MM.1S (cell line): Measurements from ENCODE around the gene SHISA9.

Source experiments
- DNase-seq: peaks from one replicate; pipeline ENCODE4 v3.0.0-alpha.2; 2015
- H2AFZ ChIP-seq: fragments of 300-600 bp; sonication (generic); 2 replicates; pipeline ENCODE4 v1.6.0; 2016; ENCODE audit warnings: antibody characterized with exemption, low read length
- H3F3A ChIP-seq: fragments of 300-600 bp; sonication (generic); 2 replicates; pipeline ENCODE4 v1.6.1; 2016; ENCODE audit warnings: mild to moderate bottlenecking, antibody characterized with exemption, low read length, moderate library complexity, mixed read lengths; ENCODE audit not compliant: insufficient read depth
- H3K27ac ChIP-seq: fragments of 300-600 bp; sonication (generic); 2 replicates; pipeline ENCODE4 v1.5.1; 2016; ENCODE audit warnings: mild to moderate bottlenecking, low read length
- H3K27me3 ChIP-seq: fragments of 300-600 bp; sonication (generic); replicated peaks from 2 replicates; pipeline ENCODE4 v1.6.0; 2016; ENCODE audit warnings: low read length; ENCODE audit not compliant: insufficient read depth
- H3K36me3 ChIP-seq: fragments of 300-600 bp; sonication (generic); replicated peaks from 2 replicates; pipeline ENCODE4 v1.6.1; 2016; ENCODE audit warnings: mild to moderate bottlenecking, low read length, mixed read lengths; ENCODE audit not compliant: insufficient read depth
- H3K4me1 ChIP-seq: fragments of 300-600 bp; sonication (generic); 2 replicates; pipeline ENCODE4 v1.6.1; 2016; ENCODE audit warnings: low read length, mixed read lengths
- H3K4me2 ChIP-seq: fragments of 300-600 bp; sonication (generic); 2 replicates; pipeline ENCODE4 v1.6.0; 2016; ENCODE audit warnings: low read depth, low read length
- H3K4me3 ChIP-seq: fragments of 300-600 bp; sonication (generic); 2 replicates; pipeline ENCODE4 v1.5.1; 2016; ENCODE audit warnings: low read length, mixed read lengths
- H3K79me2 ChIP-seq: fragments of 300-600 bp; sonication (generic); 2 replicates; pipeline ENCODE4 v1.6.1; 2016; ENCODE audit warnings: mixed run types, low read length, mixed read lengths
- H3K9ac ChIP-seq: fragments of 300-600 bp; sonication (generic); 2 replicates; pipeline ENCODE4 v1.6.1; 2016; ENCODE audit warnings: low read length, mixed read lengths
- H3K9me2 ChIP-seq: fragments of 300-600 bp; sonication (generic); replicated peaks from 2 replicates; pipeline ENCODE4 v1.6.1; 2016; ENCODE audit warnings: mild to moderate bottlenecking, low read length, mixed read lengths; ENCODE audit not compliant: insufficient read depth
- H3K9me3 ChIP-seq: fragments of 300-600 bp; sonication (generic); replicated peaks from 2 replicates; pipeline ENCODE4 v1.6.1; 2016; ENCODE audit warnings: mild to moderate bottlenecking, low read length, mixed read lengths; ENCODE audit not compliant: insufficient read depth
- H4K20me1 ChIP-seq: fragments of 300-600 bp; sonication (generic); 2 replicates; pipeline ENCODE4 v1.6.1; 2016; ENCODE audit warnings: mild to moderate bottlenecking, low read length, moderate library complexity, mixed read lengths; ENCODE audit not compliant: insufficient read depth
- EZH2 ChIP-seq: fragments of 300-600 bp; sonication (generic); optimal IDR thresholded peaks from 2 replicates; pipeline ENCODE3; 2017; ENCODE audit warnings: low read depth, mild to moderate bottlenecking, antibody characterized with exemption, low read length, mixed read lengths
- EZH2phosphoT487 ChIP-seq: fragments of 300-600 bp; sonication (generic); IDR thresholded peaks from 2 replicates; pipeline ENCODE4 v1.6.1; 2018; ENCODE audit warnings: antibody characterized with exemption, low read length
- TF ChIP-seq, protein P1 (sequence below): fragments of 300-600 bp; sonication (generic); IDR thresholded peaks from 2 replicates; pipeline ENCODE4 v1.5.1; 2016; ENCODE audit warnings: antibody characterized with exemption, low read length, mixed read lengths

SHISA9 gene

DNA sequence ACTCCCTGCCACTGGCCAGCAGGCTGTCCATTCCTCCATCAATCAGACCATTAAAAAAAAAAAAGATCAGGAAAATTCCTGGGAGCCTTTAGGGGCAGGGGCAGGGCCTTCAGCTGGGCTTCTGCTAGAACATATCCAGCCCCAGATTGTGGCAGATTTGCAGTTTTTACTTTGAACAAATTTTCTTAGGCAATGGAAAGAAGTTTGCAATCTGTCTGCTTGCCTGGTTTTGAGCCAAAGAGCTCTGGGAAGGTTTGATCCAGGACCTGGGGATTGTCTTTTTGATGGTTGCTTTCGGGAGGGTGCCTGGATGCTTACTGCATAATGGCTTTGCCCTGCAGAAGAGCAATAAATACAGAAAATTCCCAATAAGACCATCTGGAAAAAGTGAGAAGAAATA is 145.9 kb downstream of the SHISA9 start:
- no peaks in the 10 kb centered on the region for H3K9me2 ChIP-seq
- no peaks in the 10 kb centered on the region for H3K79me2 ChIP-seq
- no peak for DNase-seq
- H3F3A ChIP-seq: no peaks in the 10 kb centered on the region
- no peaks in the 10 kb centered on the region for H3K36me3 ChIP-seq
- H3K9me3 ChIP-seq: no peaks in the 10 kb centered on the region
- H3K4me1 ChIP-seq: no peaks in the 10 kb centered on the region
- no peaks in the 10 kb centered on the region for H3K27me3 ChIP-seq
- H3K4me2 ChIP-seq: no peak overlapping the region
- no peaks in the 10 kb centered on the region for H4K20me1 ChIP-seq
- TF ChIP-seq, protein P1, sequence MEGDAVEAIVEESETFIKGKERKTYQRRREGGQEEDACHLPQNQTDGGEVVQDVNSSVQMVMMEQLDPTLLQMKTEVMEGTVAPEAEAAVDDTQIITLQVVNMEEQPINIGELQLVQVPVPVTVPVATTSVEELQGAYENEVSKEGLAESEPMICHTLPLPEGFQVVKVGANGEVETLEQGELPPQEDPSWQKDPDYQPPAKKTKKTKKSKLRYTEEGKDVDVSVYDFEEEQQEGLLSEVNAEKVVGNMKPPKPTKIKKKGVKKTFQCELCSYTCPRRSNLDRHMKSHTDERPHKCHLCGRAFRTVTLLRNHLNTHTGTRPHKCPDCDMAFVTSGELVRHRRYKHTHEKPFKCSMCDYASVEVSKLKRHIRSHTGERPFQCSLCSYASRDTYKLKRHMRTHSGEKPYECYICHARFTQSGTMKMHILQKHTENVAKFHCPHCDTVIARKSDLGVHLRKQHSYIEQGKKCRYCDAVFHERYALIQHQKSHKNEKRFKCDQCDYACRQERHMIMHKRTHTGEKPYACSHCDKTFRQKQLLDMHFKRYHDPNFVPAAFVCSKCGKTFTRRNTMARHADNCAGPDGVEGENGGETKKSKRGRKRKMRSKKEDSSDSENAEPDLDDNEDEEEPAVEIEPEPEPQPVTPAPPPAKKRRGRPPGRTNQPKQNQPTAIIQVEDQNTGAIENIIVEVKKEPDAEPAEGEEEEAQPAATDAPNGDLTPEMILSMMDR: no peak
- no peak for TF ChIP-seq EZH2phosphoT487
- TF ChIP-seq EZH2: no peak
- H3K27ac ChIP-seq: no peak overlapping the region
- no peak overlapping the region for H2AFZ ChIP-seq
- H3K4me3 ChIP-seq: no peak overlapping the region
- H3K9ac ChIP-seq: no peak overlapping the region

DNA sequence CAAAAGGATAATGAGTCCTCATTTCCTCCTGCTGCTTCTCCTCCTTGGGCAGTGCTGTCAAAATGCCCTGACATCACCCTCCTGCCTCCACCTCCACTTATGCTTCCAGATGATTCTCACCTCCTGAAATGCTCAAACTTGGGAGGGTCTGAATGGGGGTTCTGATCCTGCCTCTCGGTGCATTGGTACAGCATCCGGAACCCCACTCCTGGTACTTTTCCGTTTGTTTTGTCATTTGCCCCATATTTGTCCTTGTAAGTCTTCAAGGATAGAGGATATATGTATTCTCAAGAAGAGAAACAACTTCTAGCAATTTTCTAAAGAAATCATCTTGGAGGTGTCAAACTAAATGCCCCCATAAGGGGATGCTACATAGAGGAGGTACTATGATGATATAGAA is 148.3 kb downstream of the SHISA9 start:
- Histone ChIP-seq H3K9me3 (no peaks in the 10 kb centered on the region), H3K4me2 (no peak overlapping the region), H3K9ac (no peak overlapping the region), H3K9me2 (no peaks in the 10 kb centered on the region), H3K4me1 (no peaks in the 10 kb centered on the region), H3K27ac (no peak overlapping the region), H3K79me2 (no peaks in the 10 kb centered on the region), H3K36me3 (no peaks in the 10 kb centered on the region), H3F3A (no peaks in the 10 kb centered on the region), H3K27me3 (no peaks in the 10 kb centered on the region), H4K20me1 (no peaks in the 10 kb centered on the region), H3K4me3 (no peak overlapping the region), H2AFZ (no peak overlapping the region)
- DNase-seq: no peak
- TF ChIP-seq EZH2: no peak

DNA sequence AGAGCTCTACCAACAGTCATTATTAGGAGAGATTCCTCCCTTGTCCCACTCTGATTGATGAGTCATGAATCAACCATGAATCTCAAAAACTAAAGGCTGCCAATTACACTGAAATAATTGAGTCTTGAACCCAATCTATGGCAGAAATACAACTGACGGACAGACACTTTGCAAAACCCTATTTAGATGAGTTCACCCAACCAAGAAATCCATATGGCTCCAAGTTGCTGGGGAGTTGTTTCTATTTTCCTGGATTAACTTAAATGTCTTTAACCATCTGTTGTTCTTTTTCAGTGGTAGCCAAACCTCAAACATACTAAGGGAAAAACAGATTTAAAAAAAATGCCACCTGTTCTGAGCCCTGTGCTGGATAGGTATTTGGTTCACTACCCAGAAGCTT is 151.0 kb downstream of the SHISA9 start:
- H3K36me3 ChIP-seq: no peaks in the 10 kb centered on the region
- 0 out of 2 replicates have a peak, but pooled peaks cover 4% of the 10 kb centered on the region for H3K9me2 ChIP-seq
- H3F3A ChIP-seq: no peaks in the 10 kb centered on the region
- no peaks in the 10 kb centered on the region for H3K9me3 ChIP-seq
- H3K27me3 ChIP-seq: no peaks in the 10 kb centered on the region
- no peaks in the 10 kb centered on the region for H4K20me1 ChIP-seq
- H3K79me2 ChIP-seq: no peaks in the 10 kb centered on the region
- no peak overlapping the region for H3K4me2 ChIP-seq
- H3K4me3 ChIP-seq: no peak overlapping the region
- H3K9ac ChIP-seq: no peak overlapping the region
- no peaks in the 10 kb centered on the region for H3K4me1 ChIP-seq
- no peak for DNase-seq
- no peak overlapping the region for H2AFZ ChIP-seq
- H3K27ac ChIP-seq: no peak overlapping the region
- TF ChIP-seq, protein P1: no peak
- TF ChIP-seq EZH2phosphoT487 (no peak), EZH2 (no peak)

DNA sequence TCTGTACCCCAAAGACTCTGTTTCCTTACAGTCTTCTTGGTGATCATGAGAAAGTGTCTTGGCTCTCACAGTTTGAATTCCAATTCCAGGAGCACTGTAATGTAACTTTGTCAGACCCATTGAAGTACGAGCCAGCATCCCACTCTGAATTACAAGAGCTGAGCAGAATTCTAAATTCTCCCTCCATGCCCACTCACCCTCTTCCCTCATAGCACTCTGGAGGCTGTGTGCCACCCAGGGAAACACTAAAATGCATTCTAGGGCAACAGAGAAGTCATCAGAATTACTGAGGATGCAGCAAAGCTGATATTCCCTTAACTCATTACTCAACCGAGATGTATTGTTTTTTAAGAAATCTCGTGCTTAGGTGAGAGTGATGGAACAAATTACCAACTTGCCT is 154.1 kb downstream of the SHISA9 start:
- Histone ChIP-seq H3K9me2 (0 out of 2 replicates have a peak, but pooled peaks cover 4% of the 10 kb centered on the region), H3K4me2 (no peak overlapping the region), H3K9ac (no peak overlapping the region), H3F3A (no peaks in the 10 kb centered on the region), H2AFZ (no peak overlapping the region), H3K4me3 (no peak overlapping the region), H3K79me2 (no peaks in the 10 kb centered on the region), H3K36me3 (no peaks in the 10 kb centered on the region), H3K4me1 (no peaks in the 10 kb centered on the region), H4K20me1 (no peaks in the 10 kb centered on the region), H3K27ac (no peak overlapping the region), H3K9me3 (no peaks in the 10 kb centered on the region), H3K27me3 (no peaks in the 10 kb centered on the region)
- no peak for DNase-seq
- TF ChIP-seq EZH2phosphoT487: no peak
- TF ChIP-seq, protein P1: no peak
- no peak for TF ChIP-seq EZH2
